Stimulated activated CD8-positive, alpha-beta memory T cell treated with anti-CD3 and anti-CD28 coated beads, Interleukin-15, amount 100 ng/mL, for 4 hours (primary cell): Measurements from ENCODE around the gene ALG9.
"Not testable (repeated sequence)": the region's sequence is repeated elsewhere in the genome, so short reads cannot be mapped to it uniquely, and the experiment has no call there.

Experiments
- DNase-seq, 2 donors: peaks; one replicate each; pipeline ENCODE4 v3.0.0-alpha.2; 2020; ENCODE audit warnings: low read depth in 2 of 2

Gene ALG9

DNA sequence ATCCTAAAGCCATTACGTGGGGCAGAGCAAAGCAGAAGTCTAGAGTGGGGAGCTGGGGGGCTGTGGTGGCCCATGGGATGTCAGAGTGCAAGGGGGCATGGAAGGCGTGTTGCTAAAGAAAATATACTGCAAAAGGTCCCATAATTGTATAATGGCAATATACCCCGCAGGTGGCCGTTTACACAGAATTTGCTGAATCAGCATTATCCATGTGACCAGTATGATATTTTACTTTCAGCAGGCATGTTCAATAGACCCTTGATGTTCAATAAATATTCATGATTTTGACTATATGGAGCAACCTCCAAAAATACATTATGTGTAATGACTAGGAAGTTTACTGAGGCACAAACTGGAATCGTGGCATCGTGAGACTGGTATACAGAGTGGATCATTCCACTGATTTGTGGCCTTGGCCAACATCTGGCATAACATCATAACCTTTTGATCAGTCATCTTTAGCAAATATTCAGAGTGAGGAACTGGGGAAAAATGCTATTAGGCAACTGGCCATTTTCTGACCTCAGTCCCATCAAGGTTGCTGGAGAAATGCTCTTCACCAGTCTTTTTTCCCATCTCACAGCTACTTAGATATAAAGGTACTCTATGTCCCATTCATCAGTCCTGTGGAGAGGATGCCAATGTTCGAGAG is 75.9 kb downstream of the ALG9 start:
- DNase-seq: no peak

GRCh38 chr11:111793863-111794262 is 77.5 kb downstream of the ALG9 start:
- no peak for DNase-seq

DNA sequence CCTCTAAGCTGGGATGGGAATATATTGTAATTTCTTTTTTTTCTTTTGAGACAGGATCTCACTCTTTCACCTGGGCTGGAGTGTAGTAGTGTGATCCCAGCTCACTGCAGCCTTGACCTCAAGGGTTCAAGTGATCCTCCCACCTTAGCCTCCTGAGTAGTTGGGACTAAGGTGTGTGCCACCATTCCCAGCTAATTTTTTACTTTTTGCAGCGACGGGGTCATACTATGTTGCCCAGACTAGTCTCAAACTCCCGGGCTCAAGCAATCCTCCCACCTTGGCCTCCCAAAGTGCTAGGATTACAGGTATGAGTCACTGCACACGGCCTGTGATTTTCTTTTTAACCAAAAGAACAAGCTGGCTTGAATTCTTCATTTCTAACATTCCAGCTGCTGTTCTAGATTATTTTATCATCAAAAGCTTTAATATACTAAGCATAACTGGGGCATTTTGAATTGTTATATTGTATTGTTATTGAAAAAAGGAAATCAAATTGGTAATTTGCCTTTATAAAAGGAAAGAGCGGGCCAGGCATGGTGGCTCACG is 78.4 kb downstream of the ALG9 start:
- no peak for DNase-seq

GRCh38 chr11:111792314-111792713 is 79.1 kb downstream of the ALG9 start:
- no peak for DNase-seq

DNA sequence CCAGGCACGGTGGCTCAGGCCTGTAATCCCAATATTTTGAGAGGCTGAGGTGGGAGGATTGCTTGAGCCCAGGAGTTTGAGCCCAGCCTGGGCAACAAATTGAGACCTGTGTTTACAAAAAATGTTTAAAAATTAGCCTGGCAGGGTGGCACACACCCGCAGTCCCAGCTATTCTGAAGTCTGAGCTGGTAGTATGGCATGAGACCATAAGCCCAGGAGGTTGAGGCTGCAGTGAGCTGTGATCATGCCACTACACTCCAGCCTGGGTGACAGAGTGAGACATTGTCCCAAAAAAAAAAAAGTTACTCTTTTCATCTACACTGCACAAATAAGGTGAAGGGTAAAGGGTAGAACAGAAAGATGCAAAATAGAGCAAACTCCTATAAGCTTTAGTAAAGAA is 82.9 kb downstream of the ALG9 start:
- no peak for DNase-seq

DNA sequence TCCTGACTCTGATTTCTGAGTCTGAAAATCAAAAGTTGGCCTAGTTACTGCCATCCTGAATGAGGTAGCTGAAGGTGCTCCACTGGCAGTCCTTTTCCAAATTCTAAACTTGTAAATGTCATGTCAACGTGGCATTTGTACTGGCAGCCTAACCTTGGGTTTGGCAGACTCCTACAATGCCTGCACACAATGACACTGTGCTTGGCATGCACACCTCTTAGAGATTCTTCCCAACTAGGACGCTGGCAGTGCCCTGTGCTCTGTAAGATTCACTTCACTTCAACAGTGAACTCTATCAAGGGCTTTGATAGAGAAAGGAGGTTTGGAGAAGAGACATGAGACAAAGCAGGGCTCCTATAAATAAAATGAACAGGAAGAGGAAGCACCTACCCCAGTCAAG is 83.3 kb downstream of the ALG9 start:
- DNase-seq: no peak

DNA sequence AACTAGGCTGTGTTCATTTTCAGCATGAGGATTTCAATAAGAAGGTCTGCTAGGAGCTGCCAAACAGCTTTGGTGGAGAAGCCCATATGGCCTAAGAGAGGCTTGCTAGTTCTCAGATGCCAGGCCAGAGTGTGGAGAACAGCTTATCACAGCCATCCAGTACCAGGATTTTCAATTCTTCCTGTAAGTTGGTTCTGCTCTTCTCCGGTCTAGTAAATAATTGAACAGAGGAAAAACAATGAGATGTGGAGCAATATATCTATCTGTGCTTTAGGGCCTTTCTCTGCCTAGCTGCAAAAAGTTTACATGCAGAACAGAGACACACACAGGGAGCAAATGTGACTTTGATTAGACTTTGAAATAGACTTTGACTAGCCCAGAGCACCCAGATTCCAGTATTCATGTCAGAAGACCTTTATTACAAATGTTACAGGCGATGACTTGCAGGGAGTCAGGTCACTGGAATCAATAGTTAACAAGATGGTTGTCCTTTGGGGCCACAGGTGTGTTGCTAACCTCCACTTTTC is 85.4 kb downstream of the ALG9 start:
- no peak for DNase-seq

DNA sequence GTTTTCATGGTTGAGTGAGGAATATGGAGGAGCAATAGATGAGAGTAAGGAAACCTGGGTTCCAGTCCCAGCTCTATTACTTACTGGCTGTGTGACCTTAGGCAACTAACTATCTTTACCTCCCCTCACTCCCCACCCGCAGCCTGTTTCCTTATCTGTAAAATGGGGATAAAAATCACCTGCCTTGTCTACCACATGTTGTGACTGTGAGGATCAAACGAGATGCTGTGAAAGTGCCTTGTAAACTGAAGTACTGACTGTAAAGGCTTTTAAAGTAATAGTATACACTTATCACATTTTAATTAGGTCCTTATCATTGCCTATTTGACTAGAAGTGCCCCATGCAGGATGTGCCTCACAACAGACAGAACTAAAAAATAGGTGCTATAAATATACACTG is 86.3 kb downstream of the ALG9 start:
- DNase-seq: no peak

DNA sequence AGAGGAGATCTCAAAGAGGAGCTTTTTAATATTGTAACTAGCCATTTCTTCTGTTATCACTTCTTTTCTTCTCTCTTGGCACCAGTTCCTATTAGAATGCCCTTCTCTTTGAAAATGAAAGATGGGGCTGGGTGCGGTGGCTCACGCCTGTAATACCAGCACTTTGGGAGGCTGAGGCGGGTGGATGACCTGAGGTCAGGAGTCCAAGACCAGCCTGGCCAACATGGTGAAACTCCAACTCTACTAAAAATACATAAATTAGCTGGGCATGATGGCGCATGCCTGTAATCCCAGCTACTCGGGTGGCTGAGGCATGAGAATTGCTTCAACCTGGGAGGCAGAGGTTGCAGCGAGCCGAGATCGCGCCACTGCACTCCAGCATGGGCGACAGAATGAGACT is 87.1 kb downstream of the ALG9 start:
- not testable (repeated sequence) for DNase-seq

DNA sequence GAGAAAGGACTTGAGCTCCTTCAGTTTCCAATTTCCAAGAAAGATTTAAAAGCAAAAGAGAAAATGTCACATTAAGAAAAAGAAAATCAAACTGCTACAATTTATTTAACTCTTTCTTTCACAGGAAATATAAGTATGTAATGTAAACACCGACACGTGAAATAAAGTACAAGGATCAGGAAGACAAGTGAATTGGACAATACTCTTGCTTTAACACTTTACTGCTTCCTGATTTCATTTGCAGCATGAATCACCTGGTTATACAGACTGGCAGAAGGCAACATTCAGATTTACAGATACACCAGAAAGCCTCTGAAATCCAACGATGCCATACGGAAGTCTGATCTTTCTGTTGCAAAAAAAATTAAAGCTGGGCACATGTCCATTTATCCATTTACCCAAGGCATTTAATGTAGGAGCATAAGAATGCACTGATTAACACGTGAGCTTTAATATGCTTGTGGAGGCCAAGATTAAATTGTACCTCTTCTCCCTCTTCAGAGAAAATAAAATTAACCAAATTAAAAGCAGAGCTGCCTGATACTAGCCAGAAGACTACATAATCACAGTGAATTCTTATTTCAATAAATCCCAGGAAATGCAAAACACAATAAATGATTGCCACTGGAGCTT is 89.2 kb downstream of the ALG9 start:
- no peak for DNase-seq

- no peak for DNase-seq
Observed at GRCh38 chr11:111779118-111779517, 92.3 kb downstream of the ALG9 start.

- DNase-seq: no peak
Observed at GRCh38 chr11:111778047-111778558, 93.3 kb downstream of the ALG9 start.

DNA sequence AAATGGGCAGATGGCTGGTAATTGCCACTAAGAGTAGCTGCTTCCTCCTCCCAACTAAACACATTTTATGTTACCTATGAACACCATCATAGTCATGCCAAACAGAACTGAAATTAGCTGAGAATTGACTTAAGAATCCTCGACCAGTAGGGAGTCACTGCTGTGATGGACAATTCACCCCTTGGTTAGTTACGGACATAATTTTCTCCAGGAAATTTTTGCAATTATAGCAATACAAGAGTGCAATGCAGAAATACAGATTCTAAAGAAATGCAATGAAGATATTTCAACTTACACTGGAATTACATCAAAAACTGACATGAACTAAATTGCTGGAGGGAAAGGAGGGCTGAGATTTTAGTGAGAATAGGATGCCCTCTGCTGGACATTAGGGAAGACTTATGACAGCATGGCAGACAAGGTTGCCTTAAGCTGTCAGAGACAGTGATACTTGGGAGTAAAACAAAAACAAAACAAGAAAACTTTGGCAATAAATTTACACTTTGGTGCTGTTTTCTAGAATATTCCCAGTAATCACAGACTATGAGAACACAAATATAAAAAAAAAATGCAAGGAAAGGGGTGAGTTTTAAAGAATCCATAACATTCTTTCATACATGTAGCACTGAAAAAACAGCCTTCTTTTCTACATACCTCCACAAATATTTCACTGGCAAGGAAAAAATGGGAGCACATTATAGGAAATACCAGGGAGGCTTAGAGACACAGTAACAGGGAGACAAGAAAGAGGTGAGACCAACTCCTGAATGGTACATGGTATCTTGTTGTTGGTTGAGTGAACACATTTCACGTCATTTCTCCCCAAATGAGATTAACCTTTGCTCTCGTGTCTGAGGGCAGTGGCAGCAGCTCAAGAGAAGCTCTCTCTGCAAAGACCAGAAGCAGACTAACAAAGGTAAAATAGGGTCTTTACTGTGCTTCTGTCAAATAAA is 94.0 kb downstream of the ALG9 start:
- DNase-seq: no peak

- DNase-seq: no peak
Observed at GRCh38 chr11:111776398-111777093, 94.8 kb downstream of the ALG9 start.

DNA sequence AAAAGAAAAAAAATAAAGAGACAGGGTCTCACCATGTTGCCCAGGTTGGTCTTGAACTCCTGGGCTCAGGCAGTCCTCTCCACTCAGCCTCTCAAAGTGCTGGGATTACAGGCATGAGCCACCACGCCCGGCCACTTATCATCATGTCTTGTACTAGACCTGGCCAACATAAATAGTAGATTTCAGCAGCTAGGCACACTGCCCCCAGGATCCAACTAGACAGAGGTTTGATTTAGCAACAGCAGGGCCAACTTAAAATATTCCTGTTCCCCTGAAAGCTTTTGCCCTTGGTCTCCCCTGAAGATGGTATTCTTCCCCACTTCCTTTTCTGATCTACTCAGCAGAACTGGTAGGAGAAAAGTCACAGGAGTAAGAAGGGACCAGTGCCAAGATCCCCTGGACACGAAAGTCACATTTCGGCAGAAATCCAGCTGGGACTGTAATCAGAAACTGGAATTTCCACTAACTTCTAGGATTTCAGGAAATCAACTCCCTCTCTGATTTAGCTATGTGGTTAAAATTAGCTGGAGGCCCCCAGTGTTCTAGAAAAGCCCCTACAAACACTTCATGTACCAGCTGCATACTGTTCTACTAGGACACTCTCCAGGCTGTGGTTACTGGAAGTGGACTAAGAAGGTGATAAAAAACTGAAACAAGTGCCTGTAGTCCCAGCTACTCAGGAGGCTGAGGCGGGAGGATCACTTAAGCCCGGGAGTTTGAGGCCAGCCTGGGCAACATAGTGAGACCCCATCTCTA is 96.2 kb downstream of the ALG9 start:
- no peak for DNase-seq

- no peak for DNase-seq
Observed at GRCh38 chr11:111772535-111772934, 98.8 kb downstream of the ALG9 start.

DNA sequence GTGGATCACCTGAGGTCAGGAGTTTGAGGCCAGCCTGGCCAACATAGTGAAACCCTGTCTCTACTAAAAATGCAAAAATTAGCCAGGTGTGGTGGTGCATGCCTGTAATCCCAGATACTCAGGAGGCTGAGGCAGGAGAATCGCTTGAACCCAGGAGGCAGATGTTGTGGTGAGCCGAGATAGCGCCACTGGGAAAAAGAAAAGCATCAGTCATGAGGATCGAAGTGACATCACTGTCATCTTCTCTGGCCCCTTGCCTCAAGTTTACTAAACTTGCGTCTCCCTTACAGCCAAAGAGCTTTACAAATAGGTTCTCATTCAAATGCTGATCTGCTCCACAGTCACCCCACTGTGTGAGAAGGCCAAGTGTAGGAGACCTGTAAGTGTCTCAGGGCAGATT is 100.2 kb downstream of the ALG9 start:
- not testable (repeated sequence) for DNase-seq

GRCh38 chr11:111770581-111771134 is 100.7 kb downstream of the ALG9 start:
- no peak for DNase-seq

GRCh38 chr11:111766834-111767142 is 104.6 kb downstream of the ALG9 start:
- no peak for DNase-seq
